Ectodermal cell (in vitro differentiated cells): ENCODE data around the gene OR8K5. TPM values are rescaled to one million over a fixed set of nuclear protein-coding genes. Genes with fewer than 3 reads are reported as not detected.

Experiments
- H3K27ac ChIP-seq: 2 replicates; pipeline ENCODE4 v1.7.0; 2013; ENCODE audit warnings: mild to moderate bottlenecking, low read depth, low read length; ENCODE audit not compliant: insufficient read depth, poor library complexity, severe bottlenecking
- H3K27me3 ChIP-seq: 2 replicates; pipeline ENCODE4 v1.7.0; 2013; ENCODE audit warnings: mild to moderate bottlenecking, low read length; ENCODE audit not compliant: insufficient read depth, control insufficient read depth, poor library complexity, severe bottlenecking
- H3K36me3 ChIP-seq: one replicate; pipeline ENCODE4 v1.7.0; 2013; ENCODE audit warnings: low read length; ENCODE audit not compliant: control insufficient read depth, insufficient read depth
- H3K4me1 ChIP-seq: one replicate; pipeline ENCODE4 v1.7.0; 2013; ENCODE audit warnings: low read length; ENCODE audit not compliant: control insufficient read depth, insufficient read depth
- H3K4me3 ChIP-seq: 2 replicates; pipeline ENCODE4 v1.7.0; 2013; ENCODE audit warnings: low read depth, low read length, control low read depth; ENCODE audit not compliant: insufficient read depth
- H3K9me3 ChIP-seq: 2 replicates; pipeline ENCODE4 v1.7.0; 2013; ENCODE audit warnings: mild to moderate bottlenecking, low read length, moderate library complexity; ENCODE audit not compliant: control insufficient read depth
- WGBS, 2 experiments: methylation state at CpG; one replicate each; pipeline ENCODE4 v1.1.7; 2013; ENCODE audit warnings: missing lambda C conversion rate in 2 of 2; 5-methylcytosine and 5-hydroxymethylcytosine counted together
- polyA plus RNA-seq, 4 experiments: library from polyadenylated mRNA; stranded (reverse); fragments of 50-300 nt; gene quantifications; one replicate each; pipeline ENCODE4 v1.2.3, GENCODE V29; 2013

Gene OR8K5, protein sequence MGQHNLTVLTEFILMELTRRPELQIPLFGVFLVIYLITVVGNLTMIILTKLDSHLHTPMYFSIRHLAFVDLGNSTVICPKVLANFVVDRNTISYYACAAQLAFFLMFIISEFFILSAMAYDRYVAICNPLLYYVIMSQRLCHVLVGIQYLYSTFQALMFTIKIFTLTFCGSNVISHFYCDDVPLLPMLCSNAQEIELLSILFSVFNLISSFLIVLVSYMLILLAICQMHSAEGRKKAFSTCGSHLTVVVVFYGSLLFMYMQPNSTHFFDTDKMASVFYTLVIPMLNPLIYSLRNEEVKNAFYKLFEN
- not detected for polyA plus RNA-seq (2013, experiment 1 of 4)
- polyA plus RNA-seq (2013, experiment 2 of 4) = not detected
- not detected for polyA plus RNA-seq (2013, experiment 3 of 4)
- not detected for polyA plus RNA-seq (2013, experiment 4 of 4)

GRCh38 chr11:56160217-56160616 is at the start of gene OR8K5:
OR8K5 (minus strand) TSS chr11:56160317; CDS start chr11:56160317, 0 bp downstream.
- no peak within 1 kb of the TSS for H3K27ac ChIP-seq
- no peaks in the 10 kb centered on the region for H3K27me3 ChIP-seq
- H3K9me3 ChIP-seq = no peaks in the 10 kb centered on the region
- H3K4me1 ChIP-seq = no peaks in the 10 kb centered on the region
- 79 to 92% methylated on average over 2 to 3 of the region's 3 CpGs for WGBS, 2 experiments
- H3K36me3 ChIP-seq = no peaks in the 10 kb centered on the region
- no peak within 1 kb of the TSS for H3K4me3 ChIP-seq

DNA sequence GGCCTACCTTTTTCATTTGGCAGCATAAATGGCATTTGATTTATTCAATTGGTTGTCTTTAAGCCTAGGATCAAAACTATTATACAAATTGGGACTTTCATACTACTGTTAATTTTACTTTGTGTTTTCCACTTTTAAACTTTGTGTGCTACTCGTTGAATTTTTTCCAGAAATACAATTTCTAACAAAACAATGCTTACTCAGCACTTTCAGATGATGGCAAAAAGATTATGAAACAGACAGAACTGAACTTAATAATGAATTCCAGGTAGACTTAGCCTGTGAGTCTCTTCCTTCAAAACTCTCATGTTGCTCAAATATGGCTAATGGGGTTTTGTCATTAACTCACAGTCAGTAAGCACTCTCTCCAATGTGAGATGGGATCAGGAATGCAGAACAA is 47.7 kb upstream of the OR8K5 start:
- no peak overlapping the region for H3K4me3 ChIP-seq
- H3K4me1 ChIP-seq = no peaks in the 10 kb centered on the region
- H3K36me3 ChIP-seq = no peaks in the 10 kb centered on the region
- no peak overlapping the region for H3K27ac ChIP-seq
- H3K27me3 ChIP-seq = no peaks in the 10 kb centered on the region
- WGBS, 2 experiments = 83 to 90% methylated on average over 1 of the region's 1 CpG
- H3K9me3 ChIP-seq = no peaks in the 10 kb centered on the region

DNA sequence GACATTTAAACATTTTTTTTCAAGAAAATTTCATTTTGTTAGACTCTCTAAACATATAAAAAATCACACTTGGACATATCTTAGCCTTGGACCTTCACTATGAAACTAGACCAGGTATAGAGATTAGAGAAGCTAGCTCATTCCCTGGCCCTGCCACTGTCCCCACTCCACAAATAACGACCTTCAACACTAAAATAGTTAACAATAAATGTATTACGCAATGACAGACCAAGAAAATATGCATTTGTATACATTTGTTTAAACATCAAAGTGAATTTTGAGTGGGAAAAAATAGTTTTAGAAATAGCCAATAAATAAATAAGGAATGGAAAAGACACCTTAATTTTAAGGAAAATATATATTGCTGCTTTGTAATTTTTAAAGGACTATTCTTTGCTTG is 37.2 kb upstream of the OR8K5 start:
- Histone ChIP-seq H3K9me3 (no peaks in the 10 kb centered on the region), H3K4me3 (no peak overlapping the region), H3K36me3 (no peaks in the 10 kb centered on the region), H3K4me1 (no peaks in the 10 kb centered on the region), H3K27me3 (no peaks in the 10 kb centered on the region), H3K27ac (no peak overlapping the region)
- 100% methylated on average over 1 of the region's 2 CpGs; no CpG with 5 or more reads in 1 of the 2 experiments for WGBS, 2 experiments

DNA sequence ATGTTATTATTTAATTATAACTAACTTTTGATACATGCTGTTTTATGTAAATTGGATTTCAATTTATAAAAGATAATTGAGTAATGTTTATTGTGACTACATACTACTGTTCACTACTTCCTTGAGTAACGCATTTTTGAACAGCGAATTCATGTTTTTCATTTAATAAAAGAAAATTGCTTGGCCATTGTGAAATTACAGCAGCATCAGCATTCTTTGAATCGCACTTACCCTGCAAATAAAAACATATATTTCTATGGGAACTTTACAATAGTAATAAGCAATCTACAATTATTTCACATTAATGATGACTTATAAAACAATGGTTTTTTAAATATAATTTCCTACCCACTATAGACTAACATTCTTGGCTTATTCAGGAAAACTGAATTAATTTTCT is 36.6 kb upstream of the OR8K5 start:
- H3K27me3 ChIP-seq = no peaks in the 10 kb centered on the region
- H3K27ac ChIP-seq = no peak overlapping the region
- H3K36me3 ChIP-seq = no peaks in the 10 kb centered on the region
- 94 to 98% methylated on average over 2 to 3 of the region's 3 CpGs for WGBS, 2 experiments
- H3K4me3 ChIP-seq = no peak overlapping the region
- H3K9me3 ChIP-seq = no peaks in the 10 kb centered on the region
- no peaks in the 10 kb centered on the region for H3K4me1 ChIP-seq

- Histone ChIP-seq H3K27ac (no peak overlapping the region), H3K4me3 (no peak overlapping the region), H3K4me1 (no peaks in the 10 kb centered on the region), H3K27me3 (no peaks in the 10 kb centered on the region), H3K9me3 (no peaks in the 10 kb centered on the region), H3K36me3 (no peaks in the 10 kb centered on the region)
- 87 to 94% methylated on average over 3 of the region's 3 CpGs for WGBS, 2 experiments
These were observed 28.5 kb upstream of the OR8K5 start for GRCh38 chr11:56188602-56189001.

- H3K27me3 ChIP-seq = no peaks in the 10 kb centered on the region
- H3K4me1 ChIP-seq = no peaks in the 10 kb centered on the region
- no peaks in the 10 kb centered on the region for H3K9me3 ChIP-seq
- H3K36me3 ChIP-seq = no peaks in the 10 kb centered on the region
- no peak overlapping the region for H3K27ac ChIP-seq
- no peak overlapping the region for H3K4me3 ChIP-seq
These were observed 23.3 kb upstream of the OR8K5 start for GRCh38 chr11:56183459-56183858.

DNA sequence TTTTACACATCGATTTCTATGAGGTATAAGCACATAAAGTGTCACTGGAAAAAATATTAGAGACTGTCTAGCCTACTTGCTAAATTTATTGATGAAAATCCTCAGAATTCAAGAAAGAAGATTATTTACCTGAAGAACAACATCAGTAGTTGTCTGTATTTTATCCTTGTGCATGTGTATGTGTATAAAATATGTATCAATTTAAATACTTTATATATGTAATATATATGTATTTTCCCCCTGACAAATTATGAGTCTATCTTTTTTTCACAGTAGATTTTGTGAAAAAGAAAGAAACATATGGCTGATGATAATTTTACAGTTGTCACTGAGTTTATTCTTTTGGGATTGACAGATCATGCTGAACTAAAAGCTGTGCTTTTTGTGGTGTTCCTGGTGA is 16.2 kb upstream of the OR8K5 start, which contains the start of gene OR5J2:
OR5J2 (plus strand) TSS at position 301 of the 400 bp plus-strand sequence; CDS start at position 301, 0 bp downstream.
- H3K9me3 ChIP-seq = no peaks in the 10 kb centered on the region
- H3K4me1 ChIP-seq = no peaks in the 10 kb centered on the region
- H3K4me3 ChIP-seq = no peak within 1 kb of the TSS
- WGBS, 2 experiments = 94 to 100% methylated on average over 1 of the region's 1 CpG
- no peak within 1 kb of the TSS for H3K27ac ChIP-seq
- no peaks in the 10 kb centered on the region for H3K27me3 ChIP-seq
- H3K36me3 ChIP-seq = no peaks in the 10 kb centered on the region

- no peak overlapping the region for H3K4me3 ChIP-seq
- 88 to 97% methylated on average over 2 to 3 of the region's 3 CpGs for WGBS, 2 experiments
- H3K27ac ChIP-seq = no peak overlapping the region
These were observed 12.2 kb upstream of the OR8K5 start for GRCh38 chr11:56172256-56172830.

GRCh38 chr11:56163804-56164203 is 3.7 kb upstream of the OR8K5 start:
- no peak overlapping the region for H3K27ac ChIP-seq
- 88 to 92% methylated on average over 2 to 3 of the region's 3 CpGs for WGBS, 2 experiments
- no peak overlapping the region for H3K4me3 ChIP-seq
- no peaks in the 10 kb centered on the region for H3K9me3 ChIP-seq
- no peaks in the 10 kb centered on the region for H3K36me3 ChIP-seq
- no peaks in the 10 kb centered on the region for H3K27me3 ChIP-seq
- H3K4me1 ChIP-seq = no peaks in the 10 kb centered on the region

More at GRCh38 chr11:56172256-56172830, 12.2 kb upstream of the OR8K5 start:
- Histone ChIP-seq H3K4me1 (no peaks in the 10 kb centered on the region), H3K27me3 (no peaks in the 10 kb centered on the region), H3K36me3 (no peaks in the 10 kb centered on the region), H3K9me3 (no peaks in the 10 kb centered on the region)

DNA sequence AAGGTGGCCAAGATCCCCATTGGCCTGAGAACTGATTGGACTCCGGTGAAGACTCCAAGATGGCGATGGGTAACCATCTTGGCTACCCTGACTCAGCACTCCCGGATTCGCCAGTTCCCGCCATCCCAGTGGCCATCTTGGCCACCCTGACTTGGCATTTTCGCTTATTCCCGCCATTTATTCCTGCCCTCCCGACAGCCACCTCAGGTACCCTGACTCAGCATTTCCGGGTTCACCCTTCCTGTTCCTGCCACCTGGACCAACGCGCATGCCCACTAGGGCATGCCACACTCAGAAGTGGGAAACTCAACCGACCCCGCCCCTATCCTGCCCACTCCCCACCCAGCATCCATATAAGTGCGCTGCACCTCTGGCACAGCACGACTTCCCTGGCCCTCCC is 7.8 kb downstream of the OR8K5 start:
- no peaks in the 10 kb centered on the region for H3K4me1 ChIP-seq
- no peak overlapping the region for H3K27ac ChIP-seq
- no peaks in the 10 kb centered on the region for H3K27me3 ChIP-seq
- peaks cover 2% of the 10 kb centered on the region for H3K9me3 ChIP-seq
- no peaks in the 10 kb centered on the region for H3K36me3 ChIP-seq
- WGBS, 2 experiments = 95% methylated on average over 15 of the region's 15 CpGs
- no peak overlapping the region for H3K4me3 ChIP-seq
